Kidney glomerular epithelial cell (primary cell): ENCODE data around the gene SP4.

Experiments
- DNase-seq: peaks from one replicate; lab custom pipeline; 2025; lab: John Stamatoyannopoulos, UW

The SP4 gene

GRCh38 chr7:21427871-21428658 lies at the start of gene SP4:
SP4 (plus strand) TSS chr7:21428083; CDS start chr7:21428252, 169 bp downstream.
- peak; percentile 88 for DNase-seq

GRCh38 chr7:21383227-21384220 lies 44.4 kb upstream of the SP4 start:
- no peak for DNase-seq

GRCh38 chr7:21393937-21394336 lies 33.9 kb upstream of the SP4 start:
- DNase-seq = no peak

- no peak for DNase-seq
Measured at GRCh38 chr7:21401944-21402343, 25.9 kb upstream of the SP4 start.

- no peak for DNase-seq
Measured at GRCh38 chr7:21407796-21408480, 19.9 kb upstream of the SP4 start.

- DNase-seq = no peak
Measured at GRCh38 chr7:21408481-21408820, 19.4 kb upstream of the SP4 start.

GRCh38 chr7:21412410-21412851 lies 15.5 kb upstream of the SP4 start:
- no peak for DNase-seq

GRCh38 chr7:21412957-21413356 lies 14.9 kb upstream of the SP4 start:
- DNase-seq = no peak

- DNase-seq = no peak
Measured at GRCh38 chr7:21413502-21413901, 14.4 kb upstream of the SP4 start.

- no peak for DNase-seq
Measured at GRCh38 chr7:21414795-21415393, 13.0 kb upstream of the SP4 start.

- no peak for DNase-seq
Measured at GRCh38 chr7:21417647-21418046, 10.2 kb upstream of the SP4 start.

GRCh38 chr7:21422751-21423150 lies 5.1 kb upstream of the SP4 start:
- no peak for DNase-seq

- DNase-seq = no peak
Measured at GRCh38 chr7:21425290-21425689, 2.6 kb upstream of the SP4 start.

- DNase-seq = no peak
Measured at GRCh38 chr7:21426286-21427181, 1.3 kb upstream of the SP4 start.

- peak; percentile 97 for DNase-seq
Measured at GRCh38 chr7:21427182-21427870, 557 bp upstream of the SP4 start.

GRCh38 chr7:21428659-21428941 lies 717 bp downstream of the SP4 start:
- no peak for DNase-seq

GRCh38 chr7:21429021-21429420 lies 1.1 kb downstream of the SP4 start:
- DNase-seq = no peak

- DNase-seq = no peak
Measured at GRCh38 chr7:21429786-21430574, 2.1 kb downstream of the SP4 start.

- DNase-seq = no peak
Measured at GRCh38 chr7:21430575-21430954, 2.7 kb downstream of the SP4 start.
